ENCODE results near the gene GATAD2B.

The GATAD2B gene

DNA sequence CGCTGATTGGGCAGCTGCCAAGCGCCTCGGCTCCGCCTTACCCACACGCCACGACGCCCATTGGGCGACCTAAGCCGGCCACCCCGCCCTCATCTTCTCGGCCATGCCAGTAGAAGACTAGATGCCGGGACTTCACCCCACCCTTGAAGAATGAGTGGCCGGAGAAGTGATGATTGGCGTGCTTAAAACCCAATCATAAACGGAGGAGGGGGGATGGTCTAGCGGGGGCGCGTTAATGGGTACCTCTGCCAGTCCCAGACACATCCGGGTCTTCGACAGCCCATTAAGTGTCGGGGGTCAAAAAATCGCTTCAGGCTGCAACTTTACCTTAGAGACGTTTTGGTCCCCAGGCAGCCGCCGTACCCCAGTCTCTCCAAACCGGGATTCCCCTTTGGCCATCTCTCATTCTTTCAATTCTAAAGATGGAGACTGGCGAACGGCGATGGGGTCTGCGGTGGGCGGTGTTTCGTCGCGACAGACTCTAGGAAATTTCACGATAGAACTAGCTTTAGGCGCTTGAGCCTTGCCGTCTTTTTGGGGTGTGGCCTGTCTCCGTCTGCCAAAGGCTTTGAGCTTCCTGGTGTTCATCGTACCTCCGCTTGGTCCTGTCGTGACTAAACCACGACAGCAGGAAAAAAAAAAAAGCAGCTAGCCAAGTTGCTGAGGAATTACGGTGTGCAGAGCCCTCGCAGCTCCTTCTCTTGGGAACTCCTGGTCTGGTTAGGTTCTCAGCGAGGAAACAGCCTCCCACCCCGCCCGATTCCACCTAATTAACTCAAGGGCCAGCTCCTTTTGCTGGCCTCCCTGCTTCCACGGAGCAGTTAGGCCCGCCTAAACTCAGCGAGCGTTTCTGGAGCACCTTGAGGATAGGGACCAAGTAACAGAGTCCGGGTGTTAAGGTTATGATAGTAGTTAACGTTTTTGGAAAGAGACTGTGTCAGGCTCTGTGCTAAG, at the start of gene GATAD2B:
Gene GATAD2B, minus strand, starts transcription at position 1 of the 954 bp plus-strand sequence. CDS start 94,625 bp downstream, outside the sequence.
- peak; percentile 94 to 99 (median 96) for DNase-seq (ENCODE audit: low read depth in 2 of 3, low spot score in 2 of 3)

DNA sequence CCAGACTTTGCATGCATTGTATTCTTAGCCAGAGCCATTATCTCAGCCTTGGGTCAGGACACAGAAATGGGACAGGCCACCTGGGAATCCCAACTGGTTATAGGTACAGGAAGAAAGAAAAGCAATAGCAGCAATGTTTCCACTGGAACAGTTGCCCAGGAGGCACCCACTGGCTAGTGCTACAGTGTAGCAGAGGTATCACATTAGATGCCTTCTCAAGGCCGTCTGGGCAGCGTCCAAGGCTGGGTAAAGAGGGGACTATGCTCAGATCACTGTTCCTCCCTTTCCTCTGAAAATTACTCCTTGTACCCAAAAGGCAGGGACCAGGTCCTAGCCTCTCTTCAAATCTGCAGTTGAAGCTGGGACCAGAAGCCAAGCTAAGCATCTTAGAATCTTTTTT, 47.6 kb upstream of the GATAD2B start:
- no peak for DNase-seq (ENCODE audit: low read depth in 2 of 3, low spot score in 2 of 3)

DNA sequence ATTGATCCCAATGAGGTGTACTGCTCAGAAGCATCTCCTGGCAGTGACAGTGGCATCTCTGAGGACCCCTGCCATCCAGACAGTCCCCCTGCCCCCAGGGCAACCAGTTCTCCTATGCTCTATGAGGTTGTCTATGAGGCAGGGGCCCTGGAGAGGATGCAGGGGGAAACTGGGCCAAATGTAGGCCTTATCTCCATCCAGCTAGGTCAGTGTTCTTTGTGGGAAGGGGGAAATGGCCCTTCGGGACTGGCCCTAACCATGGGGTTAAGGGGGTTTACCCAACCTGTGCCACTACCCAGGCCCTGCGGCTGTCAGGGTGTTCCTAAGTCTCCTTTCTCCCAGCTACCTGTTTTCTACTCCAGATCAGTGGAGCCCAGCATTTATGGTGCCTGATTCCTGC, 46.2 kb upstream of the GATAD2B start:
- DNase-seq (ENCODE audit: low read depth in 2 of 3, low spot score in 2 of 3) = no peak

DNA sequence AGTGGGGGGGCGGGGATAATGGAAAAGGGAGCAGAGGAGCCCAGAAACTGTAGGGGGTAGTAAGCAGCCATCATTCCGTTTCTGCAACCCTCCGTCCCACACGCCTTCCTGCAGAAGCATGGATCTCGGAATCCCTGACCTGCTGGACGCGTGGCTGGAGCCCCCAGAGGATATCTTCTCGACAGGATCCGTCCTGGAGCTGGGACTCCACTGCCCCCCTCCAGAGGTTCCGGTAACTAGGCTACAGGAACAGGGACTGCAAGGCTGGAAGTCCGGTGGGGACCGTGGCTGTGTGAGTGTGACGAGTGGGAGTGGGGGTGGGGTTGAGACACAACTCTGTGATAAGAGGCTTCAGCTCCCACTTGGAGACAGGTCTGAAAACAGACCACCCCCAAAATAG, 45.6 kb upstream of the GATAD2B start:
- no peak for DNase-seq (ENCODE audit: low read depth in 2 of 3, low spot score in 2 of 3)

- no peak for DNase-seq (ENCODE audit: low read depth in 2 of 3, low spot score in 2 of 3)
Observed at GRCh38 chr1:153968000-153968363, 45.2 kb upstream of the GATAD2B start.

DNA sequence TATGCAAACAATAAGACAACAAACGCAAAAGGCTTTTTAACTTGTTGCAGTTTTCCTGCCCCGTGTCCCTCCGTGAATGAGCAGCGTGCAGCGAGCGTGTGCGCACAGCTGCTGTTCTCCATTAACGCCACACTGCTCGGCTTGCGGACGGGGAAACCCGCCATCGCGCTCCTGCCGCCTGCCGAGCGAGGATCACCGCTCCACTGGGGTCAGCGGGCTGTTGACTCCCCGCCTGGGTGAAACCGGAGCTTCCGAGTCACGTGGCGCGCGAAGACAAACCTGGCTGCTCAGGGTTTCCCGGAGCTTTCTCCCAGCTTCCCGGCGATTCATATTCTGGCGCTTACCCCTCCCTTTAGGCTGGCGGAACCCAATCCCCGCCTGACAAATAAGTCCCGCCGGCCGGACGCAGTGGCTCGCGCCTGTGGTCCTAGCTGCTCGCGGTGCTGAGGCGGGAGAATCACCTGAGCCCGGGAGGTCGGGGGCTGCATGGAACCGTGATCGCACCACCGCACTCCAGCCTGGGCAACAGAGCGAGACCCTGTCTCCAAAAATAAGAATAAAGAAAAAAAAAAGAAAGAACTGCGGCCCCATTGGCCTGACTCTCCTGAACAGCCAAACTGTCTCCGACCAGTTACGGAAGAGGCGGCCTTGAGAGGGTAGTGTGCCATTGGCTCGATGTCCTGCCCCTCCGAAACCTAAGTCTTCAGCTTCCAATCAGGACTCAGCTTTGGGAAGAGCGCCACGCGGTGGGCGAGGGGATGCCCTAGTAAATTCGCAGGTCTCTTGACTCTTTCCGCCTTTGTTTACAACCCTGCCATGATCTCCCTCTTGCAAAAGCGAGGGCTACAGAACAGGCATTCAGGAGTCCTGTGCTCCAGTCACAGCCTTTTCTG, 44.6 kb upstream of the GATAD2B start, which contains the start of gene CREB3L4:
Gene CREB3L4, plus strand, starts transcription at position 796 of the 893 bp plus-strand sequence. CDS start 624 bp downstream, outside the sequence.
- peak; percentile 55 to 67 (median 58) for DNase-seq (ENCODE audit: low read depth in 2 of 3, low spot score in 2 of 3)

DNA sequence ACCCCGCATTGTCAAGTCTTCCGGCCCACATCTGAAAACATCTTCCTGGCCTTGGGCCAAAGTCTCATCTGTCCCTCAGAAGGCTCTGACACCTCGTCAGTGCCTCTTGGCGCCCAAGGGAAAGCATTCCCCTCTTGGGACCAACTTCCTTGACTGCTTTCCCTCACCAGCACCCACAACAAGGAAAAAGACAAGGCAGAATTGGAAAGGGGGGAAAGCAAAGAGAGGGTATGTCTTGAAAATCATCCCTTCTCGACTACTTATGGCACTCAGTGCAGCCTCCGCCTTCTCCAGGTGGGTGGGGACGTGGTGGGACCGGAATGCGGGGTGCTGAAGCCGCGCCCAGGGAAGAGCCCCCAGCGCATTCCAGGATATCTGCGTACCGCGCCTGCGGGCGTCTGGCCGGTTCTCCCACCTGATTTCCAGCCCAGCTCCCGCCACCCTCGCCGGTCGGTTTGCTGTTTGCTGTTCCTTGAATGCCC, 41.1 kb upstream of the GATAD2B start:
- no peak for DNase-seq (ENCODE audit: low read depth in 2 of 3, low spot score in 2 of 3)

GRCh38 chr1:153963030-153963849, 40.5 kb upstream of the GATAD2B start, which contains the start of gene SLC39A1:
TSS of gene SLC39A1 (minus strand) at chr1:153963537. CDS start at chr1:153962715, 822 bp downstream.
- peak; percentile 82 to 94 (median 86) for DNase-seq (ENCODE audit: low read depth in 2 of 3, low spot score in 2 of 3)

GRCh38 chr1:153962088-153963029, 39.6 kb upstream of the GATAD2B start:
- no peak for DNase-seq (ENCODE audit: low read depth in 2 of 3, low spot score in 2 of 3)

GRCh38 chr1:153961421-153961820, 38.6 kb upstream of the GATAD2B start:
- no peak for DNase-seq (ENCODE audit: low read depth in 2 of 3, low spot score in 2 of 3)

GRCh38 chr1:153960206-153960605, 37.4 kb upstream of the GATAD2B start:
- DNase-seq (ENCODE audit: low read depth in 2 of 3, low spot score in 2 of 3) = no peak

DNA sequence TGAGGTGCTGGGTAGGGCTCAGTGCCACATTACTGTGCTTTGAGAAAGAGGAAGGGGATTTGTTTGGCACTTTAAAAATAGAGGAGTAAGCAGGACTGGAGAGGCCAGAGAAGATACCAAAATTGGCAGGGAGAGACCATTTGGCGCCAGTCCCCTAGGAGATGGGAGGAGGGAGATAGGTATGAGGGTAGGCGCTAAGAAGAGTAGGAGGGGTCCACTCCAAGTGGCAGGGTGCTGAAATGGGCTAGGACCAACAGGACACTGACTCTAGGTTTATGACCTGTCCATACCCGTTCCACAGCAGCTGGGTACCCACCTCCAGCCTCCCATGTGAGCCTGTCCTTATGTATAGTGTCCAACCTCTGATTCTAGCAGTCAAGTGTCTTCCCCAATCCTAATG, 36.7 kb upstream of the GATAD2B start:
- DNase-seq (ENCODE audit: low read depth in 2 of 3, low spot score in 2 of 3) = no peak

DNA sequence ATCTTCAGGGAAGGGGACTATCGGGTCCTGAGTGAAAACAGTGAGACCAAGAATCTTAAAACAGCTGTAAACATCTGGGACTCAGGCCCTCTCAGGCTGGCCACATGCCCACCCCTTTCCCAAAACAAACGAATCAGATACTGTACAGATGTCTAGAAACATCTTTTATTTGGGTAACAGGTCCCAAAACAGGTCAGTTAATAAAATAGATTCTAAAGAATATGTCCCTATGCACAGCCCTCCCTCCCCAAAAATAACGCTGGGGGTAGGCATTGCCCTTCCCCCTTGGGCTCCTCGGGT, 36.1 kb upstream of the GATAD2B start:
- DNase-seq (ENCODE audit: low read depth in 2 of 3, low spot score in 2 of 3) = no peak

DNA sequence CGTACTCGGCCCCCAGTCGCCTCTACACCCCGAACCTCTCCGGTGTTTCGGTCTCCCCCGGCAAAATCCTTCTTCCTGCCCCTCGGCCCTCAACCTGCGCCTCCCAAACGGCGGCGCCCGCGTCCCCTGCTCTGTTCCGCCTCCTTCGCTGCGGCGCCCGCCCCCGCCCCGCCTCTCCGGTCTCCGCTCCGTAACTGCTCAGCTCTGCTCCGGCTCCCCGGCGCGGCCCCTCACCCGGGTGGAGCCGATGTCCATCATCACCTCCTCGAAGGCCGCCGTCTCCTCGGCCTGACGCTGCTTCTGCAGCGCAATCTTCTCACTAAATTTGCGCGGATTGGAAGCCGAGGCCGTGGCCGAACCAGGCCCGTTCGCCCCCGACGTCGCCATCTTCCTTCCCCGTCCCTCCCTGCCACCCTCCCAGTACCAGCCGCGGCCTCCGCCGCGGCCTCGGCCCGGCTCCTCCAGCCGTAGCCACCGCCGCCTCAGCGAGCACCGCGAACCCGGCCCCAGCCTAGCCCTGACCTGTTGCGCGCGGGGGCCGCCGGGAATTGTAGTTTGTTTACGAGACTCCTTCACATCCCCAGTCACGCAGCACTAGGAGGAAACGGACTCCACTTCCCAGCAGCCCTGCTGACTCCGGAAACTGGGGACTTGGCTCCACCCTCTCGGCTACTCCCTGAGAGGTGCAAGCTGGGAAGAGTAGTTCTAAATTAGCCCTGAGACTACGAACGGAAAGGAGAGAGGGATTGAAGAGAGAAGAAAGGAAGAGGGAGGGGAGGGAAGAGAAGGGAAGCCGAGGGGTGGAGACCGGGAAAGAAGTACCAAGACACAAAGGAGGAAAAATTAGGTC, 35.6 kb upstream of the GATAD2B start, which contains the start of gene CRTC2:
Gene CRTC2, minus strand, starts transcription at position 502 of the 850 bp plus-strand sequence. Its CDS starts 115 bp downstream, at position 387.
- peak; percentile 86 to 91 (median 87) for DNase-seq (ENCODE audit: low read depth in 2 of 3, low spot score in 2 of 3)

DNA sequence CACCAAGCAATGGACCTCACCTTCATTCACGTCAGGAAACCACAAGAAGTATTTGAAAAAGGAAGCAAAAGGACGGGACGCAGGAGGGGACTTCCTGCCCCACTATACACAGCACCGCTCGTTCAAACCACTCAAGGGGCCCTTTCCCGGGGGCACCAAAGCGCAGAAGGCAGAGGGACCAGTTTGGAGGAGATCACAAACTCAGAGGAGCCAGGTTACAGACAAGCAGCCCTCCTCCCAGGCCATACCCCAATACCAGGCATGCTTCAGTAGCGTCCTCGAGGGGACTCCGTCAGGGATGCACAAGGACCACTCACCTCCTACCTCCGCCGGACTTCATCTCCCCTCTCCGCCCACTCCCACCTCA, 35.0 kb upstream of the GATAD2B start:
- peak in 2 of 3 experiments; percentile 14 to 40 for DNase-seq (ENCODE audit: low read depth in 2 of 3, low spot score in 2 of 3)

DNA sequence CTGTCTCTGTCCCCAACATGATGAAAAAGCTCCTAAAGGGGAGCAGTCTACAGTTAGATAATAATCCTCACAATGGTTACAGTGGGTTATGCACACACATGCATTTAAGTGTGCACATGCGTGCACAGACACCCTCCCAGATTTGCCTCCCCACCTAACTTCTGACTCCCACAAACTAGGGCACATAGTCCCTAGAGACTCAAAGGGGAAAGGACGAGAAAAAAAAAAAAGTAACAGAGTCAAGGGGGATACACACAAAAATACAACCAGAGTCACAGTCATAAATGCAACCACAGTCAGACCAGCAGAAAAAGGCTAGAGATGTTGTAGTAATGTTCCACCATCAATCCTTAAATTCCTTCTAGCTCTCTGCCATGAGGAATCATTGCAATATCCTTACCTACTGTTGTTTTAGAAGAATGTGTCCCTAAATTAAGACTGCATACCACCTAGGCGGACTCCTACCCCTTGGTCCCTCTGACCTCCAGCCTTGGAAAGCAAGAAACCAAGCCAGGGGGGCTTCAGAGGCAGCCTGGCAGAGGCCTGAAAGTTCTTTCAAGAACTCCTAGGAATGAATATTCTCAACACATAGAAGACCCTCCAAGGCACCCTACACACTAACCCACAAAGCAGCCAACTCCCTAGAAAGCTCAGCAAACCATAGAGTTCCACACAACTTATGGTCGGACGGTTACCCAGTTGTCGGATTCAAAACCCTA, 34.4 kb upstream of the GATAD2B start:
- no peak for DNase-seq (ENCODE audit: low read depth in 2 of 3, low spot score in 2 of 3)

GRCh38 chr1:153954826-153955225, 32.1 kb upstream of the GATAD2B start:
- no peak for DNase-seq (ENCODE audit: low read depth in 2 of 3, low spot score in 2 of 3)

GRCh38 chr1:153953859-153954365, 31.1 kb upstream of the GATAD2B start:
- no peak for DNase-seq (ENCODE audit: low read depth in 2 of 3, low spot score in 2 of 3)

Data from activated CD8-positive, alpha-beta memory T cell treated with anti-CD3 and anti-CD28 coated beads for 48 hours (primary cell).